ENCODE results near the gene POLD1. TPM values are rescaled to one million over a fixed set of nuclear protein-coding genes. Genes with fewer than 3 reads are reported as not detected.
A peak's percentile ranks its signal among the peaks of the same experiment; 100 is the strongest.
"Not testable (repeated sequence)": the region's sequence is repeated elsewhere in the genome, so short reads cannot be mapped to it uniquely, and the experiment has no call there.

The POLD1 gene
- total RNA-seq, 6 experiments from 2014 or later: 21.7 to 37.8 (median 33.7) TPM

GRCh38 chr19:50384685-50385535 is 763 bp downstream of the POLD1 start:
- Mint-ChIP-seq H3K27ac (peak overlapping the region; percentile 92), H3K36me3 (ENCODE audit: low read depth) (peaks cover 11% of the 10 kb centered on the region), H3K4me3 (peak overlapping the region; percentile 98), H3K9me3 (no peaks in the 10 kb centered on the region), H3K4me1 (ENCODE audit: low read depth) (peaks cover 32% of the 10 kb centered on the region), H3K27me3 (ENCODE audit: insufficient read depth) (peaks cover 10% of the 10 kb centered on the region)
- no peak for DNase-seq
- no peak for TF ChIP-seq CTCF (IDR thresholded peaks at IDR 0.05)

GRCh38 chr19:50387176-50387867 is 3.2 kb downstream of the POLD1 start:
- peaks cover 10% of the 10 kb centered on the region; the same call in 1 of the 2 replicates for H3K36me3 Mint-ChIP-seq (ENCODE audit: low read depth)
- H3K27me3 Mint-ChIP-seq (ENCODE audit: insufficient read depth): peaks cover 8% of the 10 kb centered on the region
- no peak overlapping the region for H3K27ac Mint-ChIP-seq
- no peak overlapping the region for H3K4me3 Mint-ChIP-seq
- DNase-seq: no peak
- no peak for TF ChIP-seq CTCF (IDR thresholded peaks at IDR 0.05)
- H3K4me1 Mint-ChIP-seq (ENCODE audit: low read depth): peaks cover 32% of the 10 kb centered on the region
- H3K9me3 Mint-ChIP-seq: no peaks in the 10 kb centered on the region

- Mint-ChIP-seq H3K4me3 (no peak overlapping the region), H3K9me3 (no peaks in the 10 kb centered on the region), H3K4me1 (ENCODE audit: low read depth) (peaks cover 32% of the 10 kb centered on the region), H3K36me3 (ENCODE audit: low read depth) (peaks cover 10% of the 10 kb centered on the region; the same call in 1 of the 2 replicates), H3K27me3 (ENCODE audit: insufficient read depth) (peaks cover 8% of the 10 kb centered on the region), H3K27ac (no peak overlapping the region)
- TF ChIP-seq CTCF (IDR thresholded peaks at IDR 0.05): no peak
- no peak for DNase-seq
Measured at GRCh38 chr19:50387868-50388245, 3.7 kb downstream of the POLD1 start.

DNA sequence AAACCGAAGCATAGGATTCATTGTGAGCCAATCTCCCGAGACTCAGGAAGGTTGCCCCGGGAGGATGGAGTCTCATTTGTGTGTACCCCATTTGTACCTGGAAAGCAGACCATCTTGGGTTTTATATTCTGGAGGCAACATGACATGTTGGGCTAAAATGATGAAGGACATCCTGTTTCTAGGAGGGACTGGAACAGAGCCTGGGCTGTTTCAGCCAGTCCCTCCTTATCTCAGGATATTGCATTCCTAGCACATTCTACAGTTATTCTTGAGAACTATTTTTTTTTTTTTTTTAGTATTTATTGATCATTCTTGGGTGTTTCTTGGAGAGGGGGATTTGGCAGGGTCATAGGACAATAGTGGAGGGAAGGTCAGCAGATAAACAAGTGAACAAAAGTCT is 6.1 kb downstream of the POLD1 start:
- not testable (repeated sequence) for H3K9me3 Mint-ChIP-seq; H3K27ac Mint-ChIP-seq; H3K4me3 Mint-ChIP-seq; H3K27me3 Mint-ChIP-seq (ENCODE audit: insufficient read depth); DNase-seq
- H3K36me3 Mint-ChIP-seq (ENCODE audit: low read depth): peaks cover 10% of the 10 kb centered on the region; the same call in 1 of the 2 replicates
- H3K4me1 Mint-ChIP-seq (ENCODE audit: low read depth): peaks cover 14% of the 10 kb centered on the region

- H3K4me3 Mint-ChIP-seq; H3K27me3 Mint-ChIP-seq (ENCODE audit: insufficient read depth); H3K27ac Mint-ChIP-seq; H3K9me3 Mint-ChIP-seq; DNase-seq; H3K4me1 Mint-ChIP-seq (ENCODE audit: low read depth): not testable (repeated sequence)
- peaks cover 14% of the 10 kb centered on the region; the same call in 1 of the 2 replicates for H3K36me3 Mint-ChIP-seq (ENCODE audit: low read depth)
Measured at GRCh38 chr19:50390952-50391351, 6.8 kb downstream of the POLD1 start.

GRCh38 chr19:50392759-50393158 is 8.6 kb downstream of the POLD1 start:
- H3K4me3 Mint-ChIP-seq: no peak overlapping the region
- DNase-seq: no peak
- no peak for TF ChIP-seq CTCF (IDR thresholded peaks at IDR 0.05)

More at GRCh38 chr19:50392759-50393158, 8.6 kb downstream of the POLD1 start:
- Mint-ChIP-seq H3K36me3 (ENCODE audit: low read depth) (peaks cover 11% of the 10 kb centered on the region; the same call in 1 of the 2 replicates), H3K27ac (no peak overlapping the region), H3K27me3 (ENCODE audit: insufficient read depth) (no peaks in the 10 kb centered on the region), H3K9me3 (no peaks in the 10 kb centered on the region), H3K4me1 (ENCODE audit: low read depth) (peaks cover 1% of the 10 kb centered on the region; the same call in 1 of the 2 replicates)
